Parathyroid adenoma (tissue), 2 donors: ENCODE data around the gene STK32C.

Experiments
- H2AFZ ChIP-seq: fragments of 300-600 bp; sonication (generic); one replicate; pipeline ENCODE4 v1.7.0; 2017; ENCODE audit warnings: antibody characterized with exemption, mild to moderate bottlenecking
- H3K27ac ChIP-seq: fragments of 300-600 bp; sonication (generic); one replicate; pipeline ENCODE4 v1.7.0; 2017
- H3K27me3 ChIP-seq: fragments of 300-600 bp; sonication (generic); one replicate; pipeline ENCODE4 v1.7.0; 2017; ENCODE audit warnings: low read length; ENCODE audit not compliant: control insufficient read depth, insufficient read depth
- H3K36me3 ChIP-seq: fragments of 300-600 bp; sonication (generic); one replicate; pipeline ENCODE4 v1.7.0; 2017; ENCODE audit warnings: low read length; ENCODE audit not compliant: control insufficient read depth, insufficient read depth
- H3K4me1 ChIP-seq: fragments of 300-600 bp; sonication (generic); one replicate; pipeline ENCODE4 v1.7.0; 2017; ENCODE audit warnings: control low read depth
- H3K4me2 ChIP-seq: fragments of 300-600 bp; sonication (generic); one replicate; pipeline ENCODE4 v1.7.0; 2017; ENCODE audit warnings: low read length
- H3K4me3 ChIP-seq: fragments of 300-600 bp; sonication (generic); one replicate; pipeline ENCODE4 v1.7.0; 2017; ENCODE audit warnings: low read depth, low read length
- H3K79me2 ChIP-seq: fragments of 300-600 bp; sonication (generic); one replicate; pipeline ENCODE4 v1.7.0; 2017; ENCODE audit warnings: control low read depth
- H3K9ac ChIP-seq: fragments of 300-600 bp; sonication (generic); one replicate; pipeline ENCODE4 v1.7.0; 2017; ENCODE audit warnings: mild to moderate bottlenecking
- H3K9me3 ChIP-seq: fragments of 300-600 bp; sonication (generic); one replicate; pipeline ENCODE4 v1.7.0; 2017; ENCODE audit warnings: low read length; ENCODE audit not compliant: control insufficient read depth
- CTCF ChIP-seq: fragments of 300-600 bp; sonication (generic); IDR thresholded peaks from one replicate; pipeline ENCODE4 v1.7.0; 2017; ENCODE audit warnings: antibody characterized with exemption, mild to moderate bottlenecking
- donor health status: primary hyperparathyroidism.

STK32C gene

GRCh38 chr10:132258423-132258822 is 49.3 kb downstream of the STK32C start:
- Histone ChIP-seq H3K27ac (no peak overlapping the region), H3K4me1 (no peaks in the 10 kb centered on the region)

GRCh38 chr10:132257907-132258306 is 49.8 kb downstream of the STK32C start:
- TF ChIP-seq CTCF: no peak
- no peaks in the 10 kb centered on the region for H3K79me2 ChIP-seq

More at GRCh38 chr10:132258423-132258822, 49.3 kb downstream of the STK32C start:
- H3K4me2 ChIP-seq: no peak overlapping the region
- H3K27me3 ChIP-seq: no peaks in the 10 kb centered on the region
- no peak overlapping the region for H2AFZ ChIP-seq
- no peaks in the 10 kb centered on the region for H3K36me3 ChIP-seq
- H3K4me3 ChIP-seq: no peak overlapping the region
- no peaks in the 10 kb centered on the region for H3K9me3 ChIP-seq
- no peak overlapping the region for H3K9ac ChIP-seq
- TF ChIP-seq CTCF: no peak
- no peaks in the 10 kb centered on the region for H3K79me2 ChIP-seq

GRCh38 chr10:132257271-132257670 is 50.5 kb downstream of the STK32C start:
- Histone ChIP-seq H3K4me3 (no peak overlapping the region), H3K27me3 (no peaks in the 10 kb centered on the region), H3K79me2 (no peaks in the 10 kb centered on the region), H3K4me1 (no peaks in the 10 kb centered on the region), H3K9me3 (no peaks in the 10 kb centered on the region), H2AFZ (no peak overlapping the region), H3K36me3 (no peaks in the 10 kb centered on the region), H3K27ac (no peak overlapping the region), H3K4me2 (no peak overlapping the region), H3K9ac (no peak overlapping the region)
- no peak for TF ChIP-seq CTCF

More at GRCh38 chr10:132257907-132258306, 49.8 kb downstream of the STK32C start:
- Histone ChIP-seq H3K9me3 (no peaks in the 10 kb centered on the region), H3K4me2 (no peak overlapping the region), H3K4me1 (no peaks in the 10 kb centered on the region), H2AFZ (no peak overlapping the region), H3K36me3 (no peaks in the 10 kb centered on the region), H3K27me3 (no peaks in the 10 kb centered on the region), H3K9ac (no peak overlapping the region), H3K4me3 (no peak overlapping the region), H3K27ac (no peak overlapping the region)

GRCh38 chr10:132256866-132257265 is 50.9 kb downstream of the STK32C start:
- no peaks in the 10 kb centered on the region for H3K36me3 ChIP-seq
- no peak overlapping the region for H3K4me3 ChIP-seq
- H3K27ac ChIP-seq: no peak overlapping the region
- no peaks in the 10 kb centered on the region for H3K9me3 ChIP-seq
- no peaks in the 10 kb centered on the region for H3K79me2 ChIP-seq
- no peak for TF ChIP-seq CTCF
- no peaks in the 10 kb centered on the region for H3K4me1 ChIP-seq
- H3K9ac ChIP-seq: no peak overlapping the region
- no peaks in the 10 kb centered on the region for H3K27me3 ChIP-seq
- H3K4me2 ChIP-seq: no peak overlapping the region
- no peak overlapping the region for H2AFZ ChIP-seq

- Histone ChIP-seq H3K4me1 (no peaks in the 10 kb centered on the region), H2AFZ (no peak overlapping the region), H3K4me3 (no peak overlapping the region), H3K9me3 (no peaks in the 10 kb centered on the region), H3K9ac (no peak overlapping the region), H3K27me3 (no peaks in the 10 kb centered on the region), H3K79me2 (no peaks in the 10 kb centered on the region), H3K36me3 (no peaks in the 10 kb centered on the region), H3K27ac (no peak overlapping the region), H3K4me2 (no peak overlapping the region)
- no peak for TF ChIP-seq CTCF
Measured at GRCh38 chr10:132255489-132256344, 52.0 kb downstream of the STK32C start.
